Stimulated activated CD8-positive, alpha-beta memory T cell treated with anti-CD3 and anti-CD28 coated beads, Interleukin-2, amount 100 ng/mL, for 48 hours (primary cell): ENCODE data around the gene CHPF2.

Experiments
- DNase-seq, 2 donors: peaks; one replicate each; pipeline ENCODE4 v3.0.0-alpha.2; 2020; ENCODE audit warnings: low read depth in 2 of 2

The CHPF2 gene

GRCh38 chr7:151286148-151286547, 53.9 kb downstream of the CHPF2 start:
- DNase-seq = no peak
